IMR-90 (cell line): ENCODE measurements around the gene CBX8. TPM values are rescaled to one million over a fixed set of nuclear protein-coding genes. Genes with fewer than 3 reads are reported as not detected.

Source experiments
- ATAC-seq: fragments of 200-7000 bp; cut with Tn5 transposase; 2 replicates; pipeline ENCODE4 v1.9.1; 2020; ENCODE audit warnings: low read depth, mild to moderate bottlenecking, moderate library complexity
- BruUV-seq: library from RNA; stranded (reverse); fragments of 400-500 nt; replicated peaks from 2 replicates; lab custom pipeline; 2021; lab: Mats Ljungman, UMichigan
- CTCF ChIA-PET: fragments of 300-600 bp; formaldehyde crosslinking; extraction: SDS; loops from one replicate; lab custom pipeline; 2021; ENCODE audit warnings: antibody characterized with exemption; lab: Yijun Ruan, JAX
- POLR2A ChIA-PET: fragments of 300-600 bp; sonication (Branson Sonifier 250); formaldehyde crosslinking; loops from one replicate; lab custom pipeline; 2022; ENCODE audit warnings: antibody characterized with exemption; ENCODE audit not compliant: unreplicated experiment; lab: Charles Lee
- DNase-seq: peaks from one replicate; pipeline ENCODE4 v3.0.0; 2013
- H2AFZ ChIP-seq: replicated peaks from 2 replicates; pipeline ENCODE3; 2013; ENCODE audit warnings: low read length, mild to moderate bottlenecking; ENCODE audit not compliant: poor library complexity
- H2AK5ac ChIP-seq: 2 replicates; pipeline ENCODE4 v1.6.1; 2013; ENCODE audit warnings: low read depth, low read length, inconsistent platforms
- H2AK9ac ChIP-seq: replicated peaks from 2 replicates; pipeline ENCODE3; 2013; ENCODE audit warnings: mild to moderate bottlenecking, low read depth, low read length, moderate library complexity; ENCODE audit not compliant: poor library complexity
- H2BK120ac ChIP-seq: 2 replicates; pipeline ENCODE4 v1.6.1; 2013; ENCODE audit warnings: low read depth, low read length, inconsistent platforms
- H2BK15ac ChIP-seq: 3 replicates; pipeline ENCODE4 v1.6.1; 2013; ENCODE audit warnings: low read depth, low read length, inconsistent platforms
- H2BK20ac ChIP-seq: 2 replicates; pipeline ENCODE4 v1.6.1; 2013; ENCODE audit warnings: low read depth, mild to moderate bottlenecking, inconsistent platforms, low read length, moderate library complexity
- H2BK5ac ChIP-seq: 2 replicates; pipeline ENCODE4 v1.6.1; 2013; ENCODE audit warnings: mild to moderate bottlenecking, low read depth, low read length, inconsistent platforms; ENCODE audit not compliant: poor library complexity, severe bottlenecking
- H3K14ac ChIP-seq: replicated peaks from 2 replicates; pipeline ENCODE4 v1.6.1; 2013; ENCODE audit warnings: low read depth, low read length, inconsistent platforms
- H3K18ac ChIP-seq: 2 replicates; pipeline ENCODE4 v1.6.1; 2013; ENCODE audit warnings: low read depth, low read length, control low read depth
- H3K23ac ChIP-seq: 2 replicates; pipeline ENCODE4 v1.6.1; 2013; ENCODE audit warnings: low read depth, low read length, inconsistent platforms
- H3K27ac ChIP-seq: 2 replicates; pipeline ENCODE4 v1.5.1; 2013; ENCODE audit warnings: mild to moderate bottlenecking, control low read depth, low read length; ENCODE audit not compliant: insufficient read depth
- H3K27me3 ChIP-seq: 2 replicates; pipeline ENCODE4 v1.6.1; 2013; ENCODE audit warnings: low read length; ENCODE audit not compliant: control insufficient read depth, insufficient read depth
- H3K36me3 ChIP-seq: 2 replicates; pipeline ENCODE4 v1.6.1; 2013; ENCODE audit warnings: low read length, mixed read lengths; ENCODE audit not compliant: control insufficient read depth, insufficient read depth
- H3K4ac ChIP-seq: 2 replicates; pipeline ENCODE4 v1.6.1; 2013; ENCODE audit warnings: low read depth, low read length, inconsistent platforms
- H3K4me1 ChIP-seq: 2 replicates; pipeline ENCODE4 v1.6.1; 2013; ENCODE audit warnings: low read length, mixed read lengths; ENCODE audit not compliant: control insufficient read depth, insufficient read depth
- H3K4me2 ChIP-seq: 2 replicates; pipeline ENCODE4 v1.6.1; 2013; ENCODE audit warnings: low read depth, mild to moderate bottlenecking, control low read depth, low read length, moderate library complexity
- H3K4me3 ChIP-seq: 2 replicates; pipeline ENCODE4 v1.5.1; 2013; ENCODE audit warnings: low read depth, mild to moderate bottlenecking, control low read depth, low read length, moderate library complexity; ENCODE audit not compliant: insufficient read depth
- H3K56ac ChIP-seq: 2 replicates; pipeline ENCODE4 v1.6.1; 2013; ENCODE audit warnings: low read length, inconsistent platforms; ENCODE audit not compliant: insufficient read depth; ENCODE audit errors: extremely low read depth
- H3K79me1 ChIP-seq, 2 experiments: 2 replicates each; pipeline ENCODE4 v1.6.1; 2013; ENCODE audit warnings: low read length in 2 of 2, inconsistent platforms in 1 of 2, low read depth in 1 of 2
- H3K9ac ChIP-seq: 2 replicates; pipeline ENCODE4 v1.6.1; 2013; ENCODE audit warnings: low read depth, low read length, control low read depth
- H3K9me1 ChIP-seq: 2 replicates; pipeline ENCODE4 v1.6.1; 2013; ENCODE audit warnings: low read length, inconsistent platforms; ENCODE audit not compliant: insufficient read depth
- H3K9me3 ChIP-seq: 2 replicates; pipeline ENCODE4 v1.6.1; 2013; ENCODE audit warnings: low read length; ENCODE audit not compliant: control insufficient read depth, insufficient read depth
- H4K20me1 ChIP-seq: 2 replicates; pipeline ENCODE4 v1.6.1; 2013; ENCODE audit warnings: low read length, inconsistent platforms; ENCODE audit not compliant: insufficient read depth
- H4K5ac ChIP-seq: 2 replicates; pipeline ENCODE4 v1.6.1; 2013; ENCODE audit warnings: mild to moderate bottlenecking, low read depth, low read length, control low read depth
- H4K8ac ChIP-seq, 2 experiments: 2 replicates each; pipeline ENCODE4 v1.6.1; 2013; ENCODE audit warnings: low read depth in 2 of 2, low read length in 2 of 2, control low read depth in 1 of 2, inconsistent platforms in 1 of 2
- H4K91ac ChIP-seq: 2 replicates; pipeline ENCODE4 v1.6.1; 2013; ENCODE audit warnings: low read depth, low read length, inconsistent platforms; ENCODE audit not compliant: insufficient read depth
- BHLHE40 ChIP-seq: fragments of 150-350 bp; IDR thresholded peaks from 2 replicates; pipeline ENCODE4 v1.6.1; 2016; ENCODE audit warnings: mild to moderate bottlenecking, low read depth, low read length
- CEBPB ChIP-seq: IDR thresholded peaks from 2 replicates; pipeline ENCODE4 v1.6.1; 2012; ENCODE audit warnings: low read depth, low read length, improper control_type of control experiment
- CHD1 ChIP-seq: IDR thresholded peaks from 2 replicates; pipeline ENCODE4 v1.6.1; 2012; ENCODE audit warnings: low read depth, low read length, improper control_type of control experiment
- CTCF ChIP-seq: conservative IDR thresholded peaks from 2 replicates; pipeline ENCODE4 v1.5.1; 2012; ENCODE audit warnings: mild to moderate bottlenecking, low read depth, low read length, improper control_type of control experiment
- FOS ChIP-seq: fragments of 150-350 bp; IDR thresholded peaks from 2 replicates; pipeline ENCODE4 v1.6.1; 2016; ENCODE audit warnings: low read depth, low read length
- MAFK ChIP-seq: IDR thresholded peaks from 2 replicates; pipeline ENCODE4 v1.6.1; 2012; ENCODE audit warnings: low read depth, low read length, improper control_type of control experiment
- MAZ ChIP-seq: IDR thresholded peaks from 2 replicates; pipeline ENCODE4 v1.6.1; 2012; ENCODE audit warnings: low read depth, mild to moderate bottlenecking, low read length, improper control_type of control experiment, moderate library complexity, borderline replicate concordance
- NFE2L2 ChIP-seq: fragments of 150-350 bp; IDR thresholded peaks from 2 replicates; pipeline ENCODE4 v1.6.1; 2016; ENCODE audit warnings: low read depth, mild to moderate bottlenecking, low read length
- POLR2A ChIP-seq: IDR thresholded peaks from 2 replicates; pipeline ENCODE4 v1.6.1; 2012; ENCODE audit warnings: mild to moderate bottlenecking, low read depth, low read length
- RAD21 ChIP-seq: IDR thresholded peaks from 2 replicates; pipeline ENCODE4 v1.6.1; 2012; ENCODE audit warnings: low read length, improper control_type of control experiment
- RCOR1 ChIP-seq: IDR thresholded peaks from 2 replicates; pipeline ENCODE4 v1.6.1; 2012; ENCODE audit warnings: mild to moderate bottlenecking, low read length, improper control_type of control experiment; ENCODE audit not compliant: insufficient replicate concordance
- RFX5 ChIP-seq: IDR thresholded peaks from 2 replicates; pipeline ENCODE4 v1.8.0; 2012; ENCODE audit warnings: low read depth, mild to moderate bottlenecking, low read length, moderate library complexity
- SMC3 ChIP-seq: fragments of 150-350 bp; IDR thresholded peaks from 2 replicates; pipeline ENCODE4 v1.6.1; 2016; ENCODE audit warnings: low read depth, mild to moderate bottlenecking, antibody characterized with exemption, low read length, moderate library complexity
- USF2 ChIP-seq: fragments of 150-350 bp; IDR thresholded peaks from 2 replicates; pipeline ENCODE4 v1.6.1; 2017; ENCODE audit warnings: mild to moderate bottlenecking, antibody characterized with exemption, low read length, low read depth
- WGBS, 2 experiments: methylation state at CpG; one replicate each; pipeline versions ENCODE4 v1.1.5 to v1.1.7; 2013; ENCODE audit warnings: missing lambda C conversion rate in 2 of 2; ENCODE audit not compliant: insufficient read length in 1 of 2; ENCODE audit errors: extremely low coverage in 2 of 2; 5-methylcytosine and 5-hydroxymethylcytosine counted together
- dilution Hi-C: fragments of 300-500 bp; cut with HindIII; formaldehyde crosslinking; loops from one replicate; pipeline ENCODE4 v1.14.3; 2018; ENCODE audit warnings: low sequenced_read_pairs; ENCODE audit not compliant: unreplicated experiment
- in situ Hi-C: fragments of 300-500 bp; cut with MboI; formaldehyde crosslinking; loops from 3 replicates; pipeline ENCODE4 v1.14.3; 2019; ENCODE audit warnings: low sequenced_read_pairs, inconsistent platforms, mixed read lengths
- intact Hi-C: fragments of 100-400 bp; cut with micrococcal nuclease; formaldehyde crosslinking; loops from 2 replicates; pipeline ENCODE4 v1.10.0; 2022
- polyA plus RNA-seq, 3 experiments: library from polyadenylated mRNA; depleted of rRNA; stranded (reverse); fragments of >200 nt; gene quantifications; 2 replicates each; pipeline ENCODE4 v1.2.3, GENCODE V29; 2012; ENCODE audit warnings: low replicate concordance in 1 of 3
- total RNA-seq: library from RNA; depleted of rRNA; stranded (reverse); fragments of >200 nt; gene quantifications from 2 replicates; pipeline ENCODE4 v1.2.3, GENCODE V29; 2012

The CBX8 gene
- total and polyA plus RNA-seq, 2 of the 4 experiments (the other 2 are of a cell fraction) = 3.2 to 5.4 TPM

- H3K4me2 ChIP-seq = peak overlapping the region; percentile 27; the same call in 1 of the 2 replicates
- 3% methylated on average over 34 of the region's 66 CpGs; no CpG with 5 or more reads in 1 of the 2 experiments for WGBS, 2 experiments
- TF ChIP-seq SMC3 = peak; percentile 36; the same call in 1 of the 2 replicates
- no peak for TF ChIP-seq NFE2L2
- no peak for TF ChIP-seq BHLHE40
- TF ChIP-seq RCOR1 = no peak
- TF ChIP-seq CTCF = peak; percentile 65
- TF ChIP-seq USF2 = no peak
- TF ChIP-seq MAZ = peak; percentile 91; the same call in 1 of the 2 replicates
- TF ChIP-seq RFX5 = no peak
- no peak for TF ChIP-seq CHD1
- no peak for TF ChIP-seq MAFK
- TF ChIP-seq POLR2A = no peak
- peak; percentile 42 for TF ChIP-seq RAD21
- TF ChIP-seq CEBPB = no peak
- TF ChIP-seq FOS = no peak
Observed at GRCh38 chr17:79811011-79811867, 14.4 kb upstream of the CBX8 start.

More at GRCh38 chr17:79811011-79811867, 14.4 kb upstream of the CBX8 start:
- no peaks in the 10 kb centered on the region; the same call in 1 of the 2 replicates for H3K9me3 ChIP-seq
- H3K56ac ChIP-seq = no peak overlapping the region
- no peak overlapping the region for H4K8ac ChIP-seq
- no peak overlapping the region for H4K5ac ChIP-seq
- peaks cover 4% of the 10 kb centered on the region; the same call in 1 of the 2 replicates for H4K20me1 ChIP-seq
- H3K18ac ChIP-seq = no peak overlapping the region
- dilution Hi-C loops = no loop called here
- no peak overlapping the region for H3K14ac ChIP-seq
- H2AK9ac ChIP-seq = peak overlapping the region; percentile 79
- no peak overlapping the region for H2BK5ac ChIP-seq
- H2BK15ac ChIP-seq = no peak overlapping the region
- 0 out of 2 replicates have a peak overlapping the region, but pooled peaks have one; percentile 19 for H2BK120ac ChIP-seq
- peaks cover 90% of the 10 kb centered on the region for H3K27me3 ChIP-seq
- ChIA-PET POLR2A (no interaction called here), CTCF (interaction anchor here (1.0 to 1.3 kb wide), 2 partner anchors 17 to 29 kb away, joined by 3 read pairs; partner anchors contain the start of gene CBX4)
- no peak overlapping the region for H2BK20ac ChIP-seq
- BruUV-seq = no TSS peak
- intact Hi-C loops = no loop called here
- peak overlapping the region; percentile 71 for H2AFZ ChIP-seq
- peak overlapping the region; percentile 87 for H3K23ac ChIP-seq
- in situ Hi-C loops = no loop called here
- H3K79me1 ChIP-seq = no peaks in the 10 kb centered on the region
- H3K4me1 ChIP-seq = peaks cover 12% of the 10 kb centered on the region
- DNase-seq (no peak), ATAC-seq (peak; percentile 7; the same call in 1 of the 2 replicates)
- H3K27ac ChIP-seq = no peak overlapping the region
- no peak overlapping the region for H3K4me3 ChIP-seq
- peak overlapping the region; percentile 47; the same call in 1 of the 2 replicates for H4K91ac ChIP-seq
- H3K9me1 ChIP-seq = no peaks in the 10 kb centered on the region
- H3K9ac ChIP-seq = no peak overlapping the region
- no peaks in the 10 kb centered on the region for H3K36me3 ChIP-seq
- no peak overlapping the region; the same call in 1 of the 2 replicates for H3K4ac ChIP-seq
- no peak overlapping the region for H2AK5ac ChIP-seq
